ENCODE results near the gene DIP2C. TPM values are rescaled to one million over a fixed set of nuclear protein-coding genes. Genes with fewer than 3 reads are reported as not detected.

Gene DIP2C
- polyA plus RNA-seq, 1 of the 3 experiments (the other 2 are of a cell fraction), result 8.7 TPM

DNA sequence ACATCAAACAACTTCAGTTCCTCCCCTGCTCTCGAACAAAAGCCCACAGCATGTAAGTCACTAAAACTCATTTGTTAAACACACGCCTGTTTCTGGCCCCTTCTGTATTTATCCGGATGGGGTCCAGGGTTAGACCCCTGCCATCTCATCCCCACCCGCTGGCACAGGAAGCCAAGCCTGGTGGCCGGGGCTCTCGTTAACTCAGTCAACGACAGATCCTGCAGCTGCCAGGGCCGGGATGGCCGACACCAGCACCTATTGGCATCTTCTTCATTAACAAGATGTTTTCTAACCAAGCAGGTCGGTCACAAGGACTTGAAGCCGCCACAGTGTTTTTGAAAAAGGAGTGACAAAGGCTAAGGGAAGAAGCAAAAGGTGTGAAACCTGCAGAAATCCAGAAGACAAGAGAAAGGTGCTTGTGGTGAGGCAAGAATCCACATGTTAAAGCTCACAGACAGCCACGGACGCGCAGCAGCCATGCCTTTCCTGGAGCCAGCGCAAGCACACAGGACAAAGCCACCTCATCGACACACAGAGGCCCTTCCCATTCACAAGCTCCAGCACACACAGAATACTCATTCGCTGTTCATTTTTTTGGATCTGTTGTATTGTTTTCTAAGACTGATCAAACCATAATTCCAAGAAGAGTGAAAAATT, 202.7 kb downstream of the DIP2C start:
- Histone ChIP-seq H3F3A (replicated peaks; ENCODE audit: insufficient read depth) (no peaks in the 10 kb centered on the region), H3K4me1 (ENCODE audit: control insufficient read depth in 1 of 2, insufficient read depth in 2 of 2, low read depth in 1 of 2, low read length in 1 of 2) (peaks cover 0 to 28% of the 10 kb centered on the region in 2 experiments; a peak in 1 of 4 replicates), H3K4me3 (ENCODE audit: low read depth in 2 of 2, low read length in 1 of 2) (no peak overlapping the region), H3K4me2 (no peak overlapping the region), H3K36me3 (replicated peaks in 1 of 2; ENCODE audit: control insufficient read depth in 1 of 2, insufficient read depth in 2 of 2, low read length in 1 of 2) (peaks cover 0 to 11% of the 10 kb centered on the region in 2 experiments), H2AFZ (ENCODE audit: low read depth) (no peak overlapping the region), H3K27ac (ENCODE audit: low read depth in 2 of 2, low read length in 1 of 2) (no peak overlapping the region), H3K79me2 (ENCODE audit: insufficient read depth) (peaks cover 39% of the 10 kb centered on the region), H3K27me3 (ENCODE audit: insufficient read depth) (no peaks in the 10 kb centered on the region), H3K9me2 (no peaks in the 10 kb centered on the region), H3K9me3 (no peaks in the 10 kb centered on the region), H4K20me1 (ENCODE audit: insufficient read depth) (peaks cover 27% of the 10 kb centered on the region), H3K9ac (no peak overlapping the region)
- 95% methylated on average over 17 of the region's 17 CpGs for WGBS (ENCODE audit: low lambda C conversion rate)
- no peak for DNase-seq
- no peak for TF ChIP-seq SIN3A (IDR thresholded peaks at IDR 0.05; ENCODE audit: borderline replicate concordance, low read depth, low read length)
- TF ChIP-seq EP300 (IDR thresholded peaks at IDR 0.05; ENCODE audit: borderline replicate concordance in 1 of 2, low read depth in 1 of 2, low read length in 1 of 2), result no peak
- TF ChIP-seq USF1 (IDR thresholded peaks at IDR 0.05; ENCODE audit: borderline replicate concordance, low read depth), result no peak
- TF ChIP-seq RXRA (IDR thresholded peaks at IDR 0.05; ENCODE audit: borderline replicate concordance, low read depth), result no peak
- TF ChIP-seq TEAD4 (IDR thresholded peaks at IDR 0.05; ENCODE audit: borderline replicate concordance, insufficient read depth), result no peak
- no peak for TF ChIP-seq MEF2A (IDR thresholded peaks at IDR 0.05; ENCODE audit: borderline replicate concordance, low read depth)
- no peak for TF ChIP-seq GABPA (IDR thresholded peaks at IDR 0.05; ENCODE audit: low read depth)
- no peak for TF ChIP-seq TCF12 (IDR thresholded peaks at IDR 0.05)
- no peak for TF ChIP-seq ELF1 (IDR thresholded peaks at IDR 0.05)
- TF ChIP-seq, protein P1, sequence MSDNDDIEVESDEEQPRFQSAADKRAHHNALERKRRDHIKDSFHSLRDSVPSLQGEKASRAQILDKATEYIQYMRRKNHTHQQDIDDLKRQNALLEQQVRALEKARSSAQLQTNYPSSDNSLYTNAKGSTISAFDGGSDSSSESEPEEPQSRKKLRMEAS (IDR thresholded peaks at IDR 0.05; ENCODE audit: low read depth), result no peak
- TF ChIP-seq MXI1 (IDR thresholded peaks at IDR 0.05; ENCODE audit: low read depth, low read length), result no peak
- TF ChIP-seq JUND (IDR thresholded peaks at IDR 0.05), result no peak
- TF ChIP-seq, protein P2, sequence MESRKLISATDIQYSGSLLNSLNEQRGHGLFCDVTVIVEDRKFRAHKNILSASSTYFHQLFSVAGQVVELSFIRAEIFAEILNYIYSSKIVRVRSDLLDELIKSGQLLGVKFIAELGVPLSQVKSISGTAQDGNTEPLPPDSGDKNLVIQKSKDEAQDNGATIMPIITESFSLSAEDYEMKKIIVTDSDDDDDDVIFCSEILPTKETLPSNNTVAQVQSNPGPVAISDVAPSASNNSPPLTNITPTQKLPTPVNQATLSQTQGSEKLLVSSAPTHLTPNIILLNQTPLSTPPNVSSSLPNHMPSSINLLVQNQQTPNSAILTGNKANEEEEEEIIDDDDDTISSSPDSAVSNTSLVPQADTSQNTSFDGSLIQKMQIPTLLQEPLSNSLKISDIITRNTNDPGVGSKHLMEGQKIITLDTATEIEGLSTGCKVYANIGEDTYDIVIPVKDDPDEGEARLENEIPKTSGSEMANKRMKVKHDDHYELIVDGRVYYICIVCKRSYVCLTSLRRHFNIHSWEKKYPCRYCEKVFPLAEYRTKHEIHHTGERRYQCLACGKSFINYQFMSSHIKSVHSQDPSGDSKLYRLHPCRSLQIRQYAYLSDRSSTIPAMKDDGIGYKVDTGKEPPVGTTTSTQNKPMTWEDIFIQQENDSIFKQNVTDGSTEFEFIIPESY (IDR thresholded peaks at IDR 0.05; ENCODE audit: borderline replicate concordance, low read depth), result no peak
- TF ChIP-seq FOXM1 (IDR thresholded peaks at IDR 0.05; ENCODE audit: low read depth), result no peak
- TF ChIP-seq EZH2phosphoT487 (IDR thresholded peaks at IDR 0.05; ENCODE audit: borderline replicate concordance, low read depth), result no peak
- TF ChIP-seq, protein P3, sequence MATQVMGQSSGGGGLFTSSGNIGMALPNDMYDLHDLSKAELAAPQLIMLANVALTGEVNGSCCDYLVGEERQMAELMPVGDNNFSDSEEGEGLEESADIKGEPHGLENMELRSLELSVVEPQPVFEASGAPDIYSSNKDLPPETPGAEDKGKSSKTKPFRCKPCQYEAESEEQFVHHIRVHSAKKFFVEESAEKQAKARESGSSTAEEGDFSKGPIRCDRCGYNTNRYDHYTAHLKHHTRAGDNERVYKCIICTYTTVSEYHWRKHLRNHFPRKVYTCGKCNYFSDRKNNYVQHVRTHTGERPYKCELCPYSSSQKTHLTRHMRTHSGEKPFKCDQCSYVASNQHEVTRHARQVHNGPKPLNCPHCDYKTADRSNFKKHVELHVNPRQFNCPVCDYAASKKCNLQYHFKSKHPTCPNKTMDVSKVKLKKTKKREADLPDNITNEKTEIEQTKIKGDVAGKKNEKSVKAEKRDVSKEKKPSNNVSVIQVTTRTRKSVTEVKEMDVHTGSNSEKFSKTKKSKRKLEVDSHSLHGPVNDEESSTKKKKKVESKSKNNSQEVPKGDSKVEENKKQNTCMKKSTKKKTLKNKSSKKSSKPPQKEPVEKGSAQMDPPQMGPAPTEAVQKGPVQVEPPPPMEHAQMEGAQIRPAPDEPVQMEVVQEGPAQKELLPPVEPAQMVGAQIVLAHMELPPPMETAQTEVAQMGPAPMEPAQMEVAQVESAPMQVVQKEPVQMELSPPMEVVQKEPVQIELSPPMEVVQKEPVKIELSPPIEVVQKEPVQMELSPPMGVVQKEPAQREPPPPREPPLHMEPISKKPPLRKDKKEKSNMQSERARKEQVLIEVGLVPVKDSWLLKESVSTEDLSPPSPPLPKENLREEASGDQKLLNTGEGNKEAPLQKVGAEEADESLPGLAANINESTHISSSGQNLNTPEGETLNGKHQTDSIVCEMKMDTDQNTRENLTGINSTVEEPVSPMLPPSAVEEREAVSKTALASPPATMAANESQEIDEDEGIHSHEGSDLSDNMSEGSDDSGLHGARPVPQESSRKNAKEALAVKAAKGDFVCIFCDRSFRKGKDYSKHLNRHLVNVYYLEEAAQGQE (IDR thresholded peaks at IDR 0.05; ENCODE audit: low read depth, low read length), result no peak
- no peak for TF ChIP-seq CHD2 (IDR thresholded peaks at IDR 0.05; ENCODE audit: low read length, partially characterized antibody)
- ChIA-PET POLR2A (no interaction called here), CTCF (interaction anchor here (1.7 kb wide), 1 partner anchor 24 kb away, joined by 4 read pairs; no protein-coding TSS in a partner anchor)
